ENCODE results near the gene SSX2.
"Not testable (repeated sequence)": the region's sequence is repeated elsewhere in the genome, so short reads cannot be mapped to it uniquely, and the experiment has no call there.

The SSX2 gene, protein sequence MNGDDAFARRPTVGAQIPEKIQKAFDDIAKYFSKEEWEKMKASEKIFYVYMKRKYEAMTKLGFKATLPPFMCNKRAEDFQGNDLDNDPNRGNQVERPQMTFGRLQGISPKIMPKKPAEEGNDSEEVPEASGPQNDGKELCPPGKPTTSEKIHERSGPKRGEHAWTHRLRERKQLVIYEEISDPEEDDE
- long read RNA-seq, donor 1: 0 reads
- long read RNA-seq, donor 2: 0 reads
- long read RNA-seq, donor 3: 0 reads
- long read RNA-seq, donor 4: 0 reads
- long read RNA-seq, donor 5: 0 reads
- long read RNA-seq, donor 6: 0 reads
- long read RNA-seq, donor 7: 0 reads
- long read RNA-seq, donor 8: 0 reads

- not testable (repeated sequence) for DNase-seq
Observed at GRCh38 chrX:52707078-52707477, at the start of gene SSX2. Gene SSX2, minus strand, starts transcription at chrX:52707178. Its CDS starts 1,429 bp downstream, at chrX:52705749.

GRCh38 chrX:52750952-52751351, 44.0 kb upstream of the SSX2 start, which contains the start of gene SSX2B:
Gene SSX2B, plus strand, starts transcription at chrX:52751252. Its CDS starts 1,429 bp downstream, at chrX:52752681.
- not testable (repeated sequence) for DNase-seq

GRCh38 chrX:52692034-52692433, 14.9 kb downstream of the SSX2 start:
- DNase-seq: not testable (repeated sequence)

- DNase-seq: not testable (repeated sequence)
Observed at GRCh38 chrX:52662218-52662617, 44.8 kb downstream of the SSX2 start.

- DNase-seq: not testable (repeated sequence)
Observed at GRCh38 chrX:52655475-52655874, 51.5 kb downstream of the SSX2 start.

GRCh38 chrX:52654800-52655199, 52.2 kb downstream of the SSX2 start, which contains the start of gene SSX7:
Gene SSX7, minus strand, starts transcription at chrX:52654900. Its CDS starts 1,428 bp downstream, at chrX:52653472.
- DNase-seq: not testable (repeated sequence)

- not testable (repeated sequence) for DNase-seq
Observed at GRCh38 chrX:52650676-52651075, 56.3 kb downstream of the SSX2 start.

DNA sequence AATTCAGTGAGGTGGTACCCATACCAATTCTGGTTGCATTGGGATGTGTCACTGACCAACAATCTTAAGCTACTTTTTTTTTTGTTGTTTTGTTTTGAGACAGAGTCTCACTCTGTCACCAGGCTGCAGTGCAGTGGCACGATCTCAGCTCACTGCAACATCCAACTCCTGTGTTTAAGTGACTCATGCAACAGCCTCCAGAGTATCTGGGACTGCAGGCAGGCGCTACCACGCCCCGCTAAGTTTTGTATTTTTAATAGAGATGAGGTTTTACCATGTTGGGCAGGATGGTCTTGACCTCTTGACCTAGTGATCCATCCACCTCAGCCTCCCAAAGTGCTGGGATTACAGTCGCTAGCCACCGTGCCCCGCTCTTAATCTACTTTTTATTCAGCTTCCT, 58.0 kb downstream of the SSX2 start:
- not testable (repeated sequence) for DNase-seq

All from right kidney (tissue), 9 donors.